ENCODE data around the gene ARHGAP5. TPM values are rescaled to one million over a fixed set of nuclear protein-coding genes. Genes with fewer than 3 reads are reported as not detected.
"Not testable (repeated sequence)": the region's sequence is repeated elsewhere in the genome, so short reads cannot be mapped to it uniquely, and the experiment has no call there.

Gene ARHGAP5
- total RNA-seq, 1 donor from 2014 or later, result 193 TPM

DNA sequence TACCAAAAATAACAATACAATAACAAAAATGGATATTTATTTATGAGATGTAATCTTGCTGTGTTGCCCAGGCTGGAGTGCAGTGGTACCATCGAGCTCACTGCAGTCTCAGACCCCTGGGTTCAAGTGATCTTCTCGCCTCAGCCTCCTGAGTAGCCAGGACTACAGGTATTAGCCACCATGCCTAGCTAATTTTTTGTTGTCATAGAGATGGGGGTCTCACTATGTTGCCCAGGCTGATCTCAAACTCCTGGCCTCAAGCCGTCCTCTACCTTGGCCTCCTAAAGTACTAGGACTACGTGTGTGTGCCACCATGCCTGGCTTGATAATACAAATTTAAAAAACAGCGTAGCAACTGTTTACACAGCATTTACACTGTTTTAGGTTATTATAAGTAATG is 23.1 kb downstream of the ARHGAP5 start:
- DNase-seq (ENCODE audit: low spot score) (no peak), ATAC-seq (no peak)
- intact Hi-C loops (cut with DNase I), result no loop called here

DNA sequence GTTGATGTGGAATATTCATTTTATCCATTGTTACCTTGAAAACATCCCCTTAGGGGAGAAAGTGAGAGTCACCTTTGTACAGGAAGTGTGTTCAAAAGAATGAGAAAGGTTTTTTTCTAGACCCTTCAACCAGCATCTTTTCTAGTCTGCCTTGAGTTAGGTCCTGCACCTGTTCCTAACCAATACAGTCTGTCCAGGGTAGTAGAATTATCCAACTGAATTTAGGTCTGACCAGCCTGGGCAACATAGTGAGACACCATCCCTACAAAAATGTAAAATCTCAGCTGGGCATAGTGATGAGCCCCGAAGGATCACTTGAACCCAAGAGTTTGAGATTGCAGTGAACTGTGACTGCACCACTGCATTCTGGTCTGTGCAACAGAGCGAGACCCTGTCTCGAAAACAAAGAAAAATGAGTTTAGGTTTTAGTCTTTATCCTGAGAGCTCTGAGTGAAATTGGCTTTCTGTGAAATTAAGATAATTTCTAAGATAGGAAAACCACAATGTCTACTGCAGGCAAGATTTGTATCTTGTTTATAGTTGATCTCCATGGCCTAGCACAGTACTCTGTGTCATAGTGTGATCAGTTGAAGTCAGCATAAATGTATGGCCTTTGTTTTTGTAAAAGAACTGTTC is 25.2 kb downstream of the ARHGAP5 start:
- ATAC-seq (no peak), DNase-seq (ENCODE audit: low spot score) (no peak)
- intact Hi-C loops (cut with DNase I), result no loop called here

DNA sequence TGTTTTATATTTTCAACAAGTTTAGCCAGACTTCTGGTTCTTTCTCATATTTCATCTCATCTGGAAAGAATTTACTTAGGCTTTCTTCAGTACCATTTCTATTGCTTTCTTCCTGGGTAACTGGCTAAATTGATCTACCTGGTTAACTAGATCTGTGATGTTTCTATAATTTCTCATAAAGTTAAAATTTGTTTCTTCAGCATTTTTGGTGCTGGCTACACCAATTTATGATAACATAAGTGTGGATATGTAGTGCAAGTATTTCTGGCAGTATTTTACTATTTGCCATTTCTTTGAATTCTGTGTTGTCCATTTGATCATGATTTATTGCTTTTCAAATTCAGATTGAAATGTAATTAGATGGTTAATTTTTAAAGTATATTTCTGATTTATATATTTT is 25.9 kb downstream of the ARHGAP5 start:
- DNase-seq (ENCODE audit: low spot score) (no peak), ATAC-seq (no peak)
- intact Hi-C loops (cut with DNase I), result no loop called here

DNA sequence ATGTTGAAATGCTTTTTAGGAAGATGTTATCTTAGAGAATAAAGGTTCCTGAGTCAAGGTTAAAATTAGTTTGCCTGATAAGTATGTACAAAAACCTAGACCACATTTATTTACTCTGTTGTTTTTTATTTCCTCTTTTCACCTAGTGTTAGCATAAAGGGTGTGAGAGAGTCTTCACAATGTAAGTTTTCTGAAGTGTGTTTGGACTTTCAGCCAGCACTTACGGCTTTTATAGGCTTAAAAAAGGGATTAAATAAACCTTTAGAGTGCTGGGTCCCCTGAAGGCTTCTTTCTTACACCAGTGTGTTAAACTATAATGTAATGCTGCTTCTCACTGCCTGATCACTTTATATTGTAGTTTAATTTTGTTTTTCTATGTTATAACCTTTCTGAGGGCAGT is 27.2 kb downstream of the ARHGAP5 start:
- no peak for ATAC-seq
- DNase-seq (ENCODE audit: low spot score), result no peak
- intact Hi-C loops (cut with DNase I), result no loop called here

DNA sequence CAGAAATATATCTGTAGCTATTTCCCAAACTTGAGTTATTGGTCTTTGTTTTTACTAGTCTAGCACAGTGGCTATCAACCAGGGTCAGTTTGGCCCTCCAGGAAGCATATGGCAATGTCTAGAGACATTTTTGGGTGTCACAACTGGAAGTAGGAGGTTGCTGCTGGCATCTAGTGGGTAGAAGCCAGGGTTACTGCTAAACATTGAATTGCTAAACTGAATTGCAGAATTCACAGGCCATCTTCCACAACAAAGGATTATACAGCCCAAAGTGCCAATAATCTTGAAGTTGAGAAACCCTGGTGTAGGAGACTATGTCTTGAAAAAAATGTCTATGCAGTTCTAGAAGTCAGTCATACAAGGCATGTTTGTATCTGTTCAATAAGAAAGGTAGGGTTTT is 27.7 kb downstream of the ARHGAP5 start:
- DNase-seq (ENCODE audit: low spot score), result no peak
- ATAC-seq, result no peak
- intact Hi-C loops (cut with DNase I), result no loop called here

DNA sequence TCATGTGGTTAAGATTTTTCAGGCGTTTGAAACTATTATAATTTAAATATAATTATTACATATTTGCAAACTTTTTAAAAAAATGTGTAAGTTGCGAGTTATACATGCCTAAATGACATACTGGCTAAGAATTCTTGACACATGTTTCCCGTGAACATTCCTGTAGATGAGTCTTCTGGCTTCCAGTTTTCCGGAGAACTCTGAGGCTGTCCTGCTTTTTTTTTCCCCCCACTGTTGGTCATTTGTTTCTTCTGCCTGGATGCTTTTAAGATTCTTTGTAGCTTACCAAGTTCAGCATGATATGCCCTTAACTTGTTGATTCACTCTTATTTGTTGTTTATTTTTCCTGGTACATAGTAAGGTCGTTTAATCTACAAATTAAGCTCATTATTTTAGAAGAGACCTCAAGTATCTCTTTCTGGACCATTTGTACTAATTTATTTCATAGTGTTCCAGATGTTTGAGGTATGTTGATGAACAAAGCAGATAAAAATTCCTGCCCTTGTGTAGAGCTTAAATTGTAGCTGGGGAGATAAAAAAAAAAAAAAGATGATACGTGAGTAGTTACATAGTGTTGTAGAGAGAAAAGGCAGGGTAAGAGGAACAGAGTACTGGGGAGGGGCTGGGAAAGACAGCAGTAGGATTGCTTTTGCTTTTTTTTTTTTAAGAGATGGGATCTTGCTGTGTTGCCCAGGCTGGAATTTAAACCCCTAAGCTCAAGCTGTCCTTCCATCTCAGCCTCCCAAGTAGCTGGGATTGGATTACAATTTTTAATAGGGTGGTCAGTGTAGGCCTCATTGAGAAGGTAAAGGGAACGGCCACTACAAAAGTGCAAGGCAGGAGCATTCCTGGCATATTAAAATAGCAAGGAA is 32.8 kb downstream of the ARHGAP5 start:
- ATAC-seq (no peak), DNase-seq (ENCODE audit: low spot score) (no peak)
- intact Hi-C loops (cut with DNase I), result no loop called here

DNA sequence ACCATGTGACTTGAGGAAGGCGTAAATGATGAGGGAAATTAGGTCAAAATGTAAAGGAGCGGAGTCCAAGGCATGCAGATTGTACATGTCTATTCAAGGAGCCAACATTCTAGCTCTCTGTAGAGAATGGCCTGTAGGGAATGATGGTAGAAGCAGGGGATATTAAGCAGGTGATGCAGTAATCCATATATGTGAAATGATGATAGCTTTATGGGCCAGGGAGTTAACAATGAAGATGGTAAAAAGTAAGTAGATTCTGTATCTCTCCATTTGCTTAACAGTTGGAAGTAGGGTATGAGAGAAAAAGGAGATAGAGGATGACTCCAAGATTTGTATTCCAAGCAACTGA is 33.4 kb downstream of the ARHGAP5 start:
- intact Hi-C loops (cut with DNase I), result no loop called here
- ATAC-seq (no peak), DNase-seq (ENCODE audit: low spot score) (no peak)

DNA sequence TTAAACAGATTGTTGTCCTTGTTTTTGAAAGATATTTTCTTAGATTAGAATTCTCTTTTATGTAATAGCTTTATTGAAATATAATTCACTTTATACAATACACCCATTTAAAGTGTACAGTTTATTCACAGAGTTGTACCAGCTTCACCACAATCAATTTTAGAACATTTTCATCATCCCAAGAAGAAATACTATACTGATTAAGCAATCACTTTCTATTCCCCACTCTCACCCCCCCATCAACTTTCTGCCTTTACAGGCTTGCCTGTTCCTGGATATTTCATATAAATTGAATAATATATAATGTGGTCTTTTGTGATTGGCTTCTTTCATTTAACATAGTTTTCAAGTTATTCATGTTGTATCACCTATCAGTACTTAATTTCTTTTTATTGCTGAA is 44.4 kb downstream of the ARHGAP5 start:
- no peak for DNase-seq (ENCODE audit: low spot score)
- ATAC-seq, result no peak
- intact Hi-C loops (cut with DNase I), result no loop called here

DNA sequence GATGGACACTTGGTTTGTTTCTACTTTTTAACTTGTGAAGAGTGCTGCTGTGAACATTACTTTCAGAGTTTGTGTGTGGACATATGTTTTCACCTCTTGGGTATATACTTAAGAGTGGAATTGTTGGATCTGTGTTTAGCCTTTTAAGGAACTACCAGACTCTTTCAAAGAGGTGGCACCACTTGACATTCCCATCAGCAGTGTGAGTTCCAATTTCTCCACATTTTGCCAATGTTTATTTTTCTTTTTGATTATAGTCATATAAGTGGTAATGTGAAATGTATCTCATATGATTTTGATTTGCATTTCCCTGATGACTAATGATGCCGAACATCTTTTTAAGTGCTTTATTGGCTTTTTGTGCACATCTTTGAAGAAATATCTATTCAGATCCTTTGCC is 44.8 kb downstream of the ARHGAP5 start:
- DNase-seq (ENCODE audit: low spot score) (no peak), ATAC-seq (no peak)
- intact Hi-C loops (cut with DNase I), result no loop called here

DNA sequence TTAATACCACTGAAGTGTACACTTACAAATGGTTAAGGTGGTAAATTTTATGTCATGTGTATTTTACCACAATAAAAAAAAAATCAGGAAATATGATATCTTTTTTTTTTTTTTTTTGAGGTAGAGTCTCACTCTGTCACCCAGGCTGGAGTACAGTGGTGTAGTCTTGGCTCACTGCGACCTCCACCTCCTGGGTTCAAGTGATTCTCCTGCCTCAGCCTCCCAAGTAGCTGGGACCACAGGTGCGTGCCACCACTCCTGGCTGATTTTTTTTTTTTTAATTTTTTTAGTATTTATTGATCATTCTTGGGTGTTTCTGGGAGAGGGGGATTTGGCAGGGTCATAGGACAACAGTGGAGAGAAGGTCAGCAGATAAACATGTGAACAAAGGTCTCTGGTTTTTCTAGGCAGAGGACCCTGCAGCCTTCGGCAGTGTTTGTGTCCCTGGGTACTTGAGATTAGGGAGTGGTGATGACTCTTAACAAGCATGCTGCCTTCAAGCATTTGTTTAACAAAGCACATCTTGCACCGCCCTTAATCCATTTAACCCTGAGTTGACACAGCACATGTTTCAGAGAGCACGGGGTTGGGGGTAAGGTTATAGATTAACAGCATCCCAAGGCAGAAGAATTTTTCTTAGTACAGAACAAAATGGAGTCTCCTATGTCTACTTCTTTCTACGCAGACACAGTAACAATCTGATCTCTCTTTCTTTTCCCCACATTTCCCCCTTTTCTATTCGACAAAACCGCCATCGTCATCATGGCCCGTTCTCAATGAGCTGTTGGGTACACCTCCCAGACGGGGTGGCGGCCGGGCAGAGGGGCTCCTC is 50.0 kb downstream of the ARHGAP5 start:
- ATAC-seq; intact Hi-C loops (cut with DNase I); DNase-seq (ENCODE audit: low spot score): not testable (repeated sequence)

DNA sequence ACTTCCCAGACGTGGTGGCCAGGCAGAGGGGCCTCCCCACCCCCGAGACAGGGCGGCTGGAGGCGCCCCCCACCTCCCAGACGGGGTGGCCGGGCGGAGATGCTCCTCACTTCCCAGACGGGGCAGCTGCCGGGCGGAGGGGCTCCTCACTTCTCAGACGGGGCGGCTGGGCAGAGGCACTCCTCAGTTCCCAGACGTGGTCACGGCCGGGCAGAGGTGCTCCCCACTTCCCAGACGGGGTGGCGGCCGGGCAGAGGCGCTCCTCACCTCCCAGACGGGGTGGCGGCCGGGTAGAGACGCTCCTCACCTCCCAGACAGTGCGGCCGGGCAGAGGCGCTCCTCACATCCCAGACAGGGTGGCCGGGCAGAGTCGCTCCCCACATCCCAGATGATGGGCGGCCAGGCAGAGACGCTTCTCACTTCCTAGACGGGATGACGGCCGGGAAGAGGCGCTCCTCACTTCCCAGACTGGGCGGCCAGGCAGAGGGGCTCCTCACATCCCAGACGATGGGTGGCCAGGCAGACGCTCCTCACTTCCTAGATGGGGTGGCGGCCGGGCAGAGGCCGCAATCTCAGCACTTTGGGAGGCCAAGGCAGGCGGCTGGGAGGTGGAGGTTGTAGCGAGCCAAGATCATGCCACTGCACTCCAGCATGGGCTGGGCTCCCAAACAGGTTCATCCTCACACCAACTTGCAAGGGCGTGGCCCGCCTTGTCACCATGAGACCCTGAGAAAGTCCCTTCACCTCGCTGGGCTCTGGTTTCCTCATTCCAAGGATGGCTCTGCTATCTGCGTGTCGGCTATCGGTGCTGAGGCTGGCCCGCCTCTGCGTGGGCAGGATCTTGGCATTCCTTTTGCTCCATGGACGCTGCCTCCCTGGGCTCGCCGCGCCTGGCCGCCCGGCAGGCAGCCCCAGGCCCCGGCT is 50.9 kb downstream of the ARHGAP5 start:
- ATAC-seq; intact Hi-C loops (cut with DNase I); DNase-seq (ENCODE audit: low spot score): not testable (repeated sequence)

DNA sequence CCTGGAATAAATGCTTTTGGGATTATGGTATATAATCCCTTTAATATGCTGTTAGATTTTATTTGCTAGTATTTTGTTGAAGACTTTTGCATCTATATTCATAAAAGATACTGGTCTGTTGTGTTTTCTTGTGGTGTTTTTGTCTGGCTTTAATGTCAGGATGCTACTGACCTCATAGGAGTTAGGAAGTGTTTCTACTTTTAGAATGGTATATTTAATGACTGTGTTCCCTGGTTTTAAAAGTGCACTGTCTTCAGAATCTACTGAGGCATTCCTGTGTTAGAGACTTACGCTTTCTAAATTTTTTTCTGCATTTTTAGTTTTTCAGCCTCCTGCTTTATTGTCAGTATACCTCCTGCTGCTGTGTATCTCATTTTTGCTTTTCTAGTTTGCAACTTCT is 51.6 kb downstream of the ARHGAP5 start:
- intact Hi-C loops (cut with DNase I), result no loop called here
- no peak for ATAC-seq
- no peak for DNase-seq (ENCODE audit: low spot score)

DNA sequence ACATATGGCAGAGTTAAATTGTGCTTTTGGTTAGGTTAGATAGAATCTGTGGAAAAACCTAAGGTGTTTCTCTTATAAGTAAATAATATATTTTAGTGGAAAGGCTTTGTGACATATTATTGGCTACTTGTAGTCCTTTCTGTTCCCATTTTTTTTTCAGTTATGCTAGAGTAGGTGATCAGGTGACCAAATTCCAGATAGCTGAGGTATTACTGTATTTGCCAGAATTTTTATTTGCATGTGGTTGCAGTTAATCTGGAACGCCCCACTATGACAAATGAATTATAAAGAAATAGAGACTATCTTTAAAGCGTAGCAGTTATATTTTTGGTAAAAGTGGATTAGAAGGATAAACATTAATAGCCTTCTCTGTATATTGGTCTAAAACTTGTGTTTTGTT is 52.0 kb downstream of the ARHGAP5 start:
- DNase-seq (ENCODE audit: low spot score) (no peak), ATAC-seq (no peak)
- intact Hi-C loops (cut with DNase I), result no loop called here

DNA sequence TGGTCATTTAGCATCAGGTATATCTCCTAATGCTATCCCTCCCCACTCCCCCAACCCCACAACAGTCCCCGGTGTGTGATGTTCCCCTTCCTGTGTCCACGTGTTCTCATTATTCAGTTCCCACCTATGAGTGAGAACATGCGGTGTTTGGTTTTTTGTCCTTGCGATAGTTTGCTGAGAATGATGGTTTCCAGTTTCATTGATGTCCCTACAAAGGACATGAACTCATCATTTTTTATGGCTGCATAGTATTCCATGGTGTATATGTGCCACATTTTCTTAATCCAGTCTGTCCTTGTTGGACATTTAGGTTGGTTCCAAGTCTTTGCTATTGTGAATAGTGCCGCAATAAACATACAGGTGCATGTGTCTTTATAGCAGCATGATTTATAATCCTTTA is 54.6 kb downstream of the ARHGAP5 start:
- DNase-seq (ENCODE audit: low spot score); ATAC-seq; intact Hi-C loops (cut with DNase I): not testable (repeated sequence)

DNA sequence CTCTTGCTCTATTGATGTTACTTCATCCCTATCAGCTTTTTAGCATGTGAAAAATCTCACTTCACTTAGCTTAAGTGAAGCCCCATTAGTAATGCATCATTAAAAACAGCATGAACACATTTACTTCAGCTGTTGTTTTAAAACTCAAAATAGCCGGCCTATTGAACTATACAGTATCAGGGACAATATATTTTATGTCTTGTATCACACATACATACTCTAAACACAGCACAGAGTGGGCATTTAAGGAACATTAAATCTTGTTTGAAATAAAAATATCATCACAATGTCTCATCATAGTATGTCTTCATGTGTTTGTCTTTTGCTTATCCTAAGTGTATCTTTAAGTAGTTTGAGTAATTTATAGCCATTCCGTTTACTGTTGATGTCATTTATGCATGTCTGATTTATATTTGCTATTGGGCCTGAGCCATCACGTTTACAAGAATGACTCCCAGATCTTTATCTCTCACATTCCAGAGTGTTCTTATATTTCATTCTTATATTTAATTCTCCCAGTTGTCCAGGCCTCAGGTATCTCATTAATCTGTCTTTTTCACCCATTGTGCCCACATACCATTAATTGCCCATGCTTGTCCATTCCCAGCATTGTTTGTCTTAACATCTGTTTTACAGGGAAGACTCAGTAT is 57.5 kb downstream of the ARHGAP5 start:
- no peak for ATAC-seq
- DNase-seq (ENCODE audit: low spot score), result no peak
- intact Hi-C loops (cut with DNase I), result no loop called here

DNA sequence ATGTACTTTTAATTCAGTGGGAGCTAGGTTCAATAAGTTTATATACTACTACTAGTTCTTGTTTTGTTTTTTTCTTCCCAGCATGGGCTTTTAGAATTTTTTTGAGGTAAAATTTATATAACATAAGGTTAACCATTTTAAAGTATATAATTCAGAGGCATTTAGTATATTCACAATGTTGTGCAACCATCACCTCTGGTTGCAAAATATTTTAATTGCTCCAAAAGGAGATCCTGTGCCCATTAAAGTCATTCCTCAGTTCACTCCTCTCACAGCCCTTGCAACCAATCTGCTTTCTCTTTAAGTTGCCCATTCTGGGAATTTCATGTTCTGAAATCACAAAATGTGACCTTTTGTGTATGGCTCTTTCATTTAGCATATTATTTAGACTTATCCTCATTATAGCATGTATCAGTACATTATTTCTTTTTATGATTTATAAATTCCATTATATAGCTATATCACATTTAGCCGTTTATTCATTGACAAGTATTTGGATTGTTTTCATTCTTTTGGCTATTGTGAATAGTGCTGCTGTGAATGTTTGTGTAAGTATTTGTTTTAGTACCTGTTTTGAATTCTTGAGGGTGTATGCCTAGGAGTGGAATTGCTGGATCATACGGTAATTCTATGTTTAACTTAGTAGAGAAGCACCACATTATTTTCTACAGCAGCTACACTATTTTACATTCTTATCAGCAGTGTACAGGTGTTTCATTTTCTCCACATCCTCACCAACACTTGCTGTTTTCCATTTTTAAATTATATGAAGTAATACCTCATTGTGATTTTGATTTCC is 59.1 kb downstream of the ARHGAP5 start:
- no peak for ATAC-seq
- no peak for DNase-seq (ENCODE audit: low spot score)
- intact Hi-C loops (cut with DNase I), result no loop called here

DNA sequence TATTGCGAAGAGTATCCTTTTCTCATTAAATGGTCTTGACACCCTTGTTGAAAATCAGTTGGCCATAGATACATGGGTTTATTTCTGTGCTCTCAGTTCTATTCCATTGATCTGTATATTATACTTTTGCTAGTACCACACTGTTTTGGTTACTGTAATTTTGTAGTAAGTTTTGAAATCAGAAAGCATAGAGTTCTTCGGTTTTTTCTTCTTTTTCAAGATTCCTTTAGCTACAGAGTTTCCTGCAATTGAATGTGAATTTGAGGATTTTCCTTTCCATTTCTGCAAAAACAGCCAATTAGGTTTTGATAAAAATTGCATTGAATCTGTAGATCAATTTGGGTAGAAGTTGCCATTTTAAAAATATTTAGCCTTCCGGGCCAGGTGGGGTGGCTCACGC is 60.2 kb downstream of the ARHGAP5 start:
- ATAC-seq (no peak), DNase-seq (ENCODE audit: low spot score) (no peak)
- intact Hi-C loops (cut with DNase I), result no loop called here

DNA sequence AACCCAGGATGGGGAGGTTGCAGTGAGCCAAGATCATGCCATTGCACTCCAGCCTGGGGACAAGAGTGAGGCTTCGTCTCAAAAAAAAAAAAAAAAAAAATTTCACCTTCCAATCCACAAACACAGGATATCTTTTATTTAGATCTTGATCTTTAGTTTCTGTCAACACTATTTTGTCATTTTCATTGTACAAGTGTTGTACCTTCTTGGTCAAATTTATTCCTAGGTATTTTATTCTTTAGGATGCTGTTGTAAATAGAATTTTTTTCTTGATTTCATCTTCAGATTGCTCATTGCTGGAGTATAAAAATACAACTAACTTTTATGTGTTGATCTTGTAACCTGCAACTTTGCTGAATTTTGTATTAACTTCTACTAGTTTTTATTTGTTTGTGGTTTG is 60.8 kb downstream of the ARHGAP5 start:
- intact Hi-C loops (cut with DNase I), result no loop called here
- no peak for ATAC-seq
- no peak for DNase-seq (ENCODE audit: low spot score)
